HCT116 (cell line): Measurements from ENCODE around the gene BCAS2. TPM values are rescaled to one million over a fixed set of nuclear protein-coding genes. Genes with fewer than 3 reads are reported as not detected.

ENCODE experiments used
- ATAC-seq: fragments of 200-7000 bp; cut with Tn5 transposase; 2 replicates; pipeline ENCODE4 v1.9.1; 2020; ENCODE audit warnings: mild to moderate bottlenecking, moderate library complexity
- BruUV-seq: library from RNA; stranded (reverse); fragments of 400-500 nt; replicated peaks from 2 replicates; lab custom pipeline; 2021; lab: Mats Ljungman, UMichigan
- CTCF ChIA-PET: fragments of 300-600 bp; sonication (Branson Sonifier 250); formaldehyde crosslinking; loops from one replicate; lab custom pipeline; 2021; ENCODE audit warnings: antibody characterized with exemption; lab: Charles Lee
- POLR2A ChIA-PET: fragments of 300-600, 350-600 bp; sonication (Branson Sonifier 250); formaldehyde crosslinking; loops from one replicate; lab custom pipeline; 2021; ENCODE audit warnings: antibody characterized with exemption; lab: Charles Lee
- RAD21 ChIA-PET, 2 experiments: fragments of 300-600 bp; sonication (Branson Sonifier 250); formaldehyde crosslinking; loops; one replicate each; lab custom pipeline; 2023; ENCODE audit warnings: low total read pairs in 2 of 2; ENCODE audit not compliant: uncharacterized antibody in 2 of 2, unreplicated experiment in 2 of 2, low non-redundant PET in 1 of 2; lab: Charles Lee
- DNase-seq: peaks from one replicate; pipeline ENCODE4 v3.0.0-alpha.2; 2010; ENCODE audit warnings: low read depth, low spot score
- H2AFZ ChIP-seq: fragments of 200-600 bp; shearing (Covaris generic), sonication (generic); 2 replicates; pipeline ENCODE4 v1.6.1; 2017; ENCODE audit warnings: low read depth, mixed run types, mixed read lengths, antibody characterized with exemption, low read length; ENCODE audit not compliant: poor library complexity, severe bottlenecking
- H3K27ac ChIP-seq: 2 replicates; pipeline ENCODE4 v1.5.1; 2012; ENCODE audit warnings: low read depth, low read length
- H3K27me3 ChIP-seq: fragments of 200-600 bp; sonication (generic); 2 replicates; pipeline ENCODE4 v1.6.1; 2016; ENCODE audit warnings: mixed run types, low read length, mixed read lengths; ENCODE audit not compliant: insufficient read depth
- H3K36me3 ChIP-seq, 2 experiments: fragments of 200-500 bp in 1 of 2; fragments of 200-600 bp in 1 of 2; sonication (Bioruptor generic) in 1 of 2; sonication (generic) in 1 of 2; 2 replicates each; pipeline versions ENCODE4 v1.5.1 to v1.6.1; 2014 to 2016; ENCODE audit warnings: low read length in 2 of 2, inconsistent platforms in 1 of 2, mixed read lengths in 1 of 2, mixed run types in 1 of 2; ENCODE audit not compliant: insufficient read depth in 2 of 2, control insufficient read depth in 1 of 2
- H3K4me1 ChIP-seq, 2 experiments: fragments of 200-600 bp in 1 of 2; sonication (generic) in 1 of 2; 2 replicates each; pipeline versions ENCODE4 v1.5.1 to v1.6.1; 2012 to 2017; ENCODE audit warnings: low read length in 2 of 2, inconsistent platforms in 1 of 2, mild to moderate bottlenecking in 1 of 2, mixed read lengths in 1 of 2, mixed run types in 1 of 2, moderate library complexity in 1 of 2; ENCODE audit not compliant: insufficient read depth in 2 of 2, control insufficient read depth in 1 of 2
- H3K4me2 ChIP-seq: fragments of 200-600 bp; sonication (generic); 2 replicates; pipeline ENCODE4 v1.6.1; 2017; ENCODE audit warnings: mixed run types, low read length, mixed read lengths
- H3K4me3 ChIP-seq, 2 experiments: fragments of 200-600 bp in 1 of 2; sonication (generic) in 1 of 2; replicated peaks in 1 of 2; 2 replicates each; pipeline ENCODE4 v1.5.1; 2011 to 2016; ENCODE audit warnings: low read length in 2 of 2, control low read depth in 1 of 2, low read depth in 1 of 2, mild to moderate bottlenecking in 1 of 2, mixed read lengths in 1 of 2, mixed run types in 1 of 2
- H3K79me2 ChIP-seq: fragments of 200-600 bp; sonication (generic); 2 replicates; pipeline ENCODE4 v1.6.1; 2017; ENCODE audit warnings: mild to moderate bottlenecking, mixed run types, low read length, moderate library complexity, mixed read lengths; ENCODE audit not compliant: insufficient read depth
- H3K9ac ChIP-seq: fragments of 200-600 bp; sonication (generic); 2 replicates; pipeline ENCODE4 v1.6.1; 2016; ENCODE audit warnings: low read length, mixed read lengths
- H3K9me2 ChIP-seq: fragments of 200-600 bp; sonication (generic), shearing (Covaris generic); 2 replicates; pipeline ENCODE4 v1.6.1; 2017; ENCODE audit warnings: mixed run types, mild to moderate bottlenecking, moderate library complexity; ENCODE audit not compliant: insufficient read depth
- H3K9me3 ChIP-seq, 2 experiments: fragments of 200-500 bp in 1 of 2; fragments of 200-600 bp in 1 of 2; sonication (Bioruptor generic) in 1 of 2; sonication (generic) in 1 of 2; 2 replicates each; pipeline ENCODE4 v1.6.1; 2014 to 2017; ENCODE audit warnings: low read length in 2 of 2, mixed read lengths in 2 of 2, inconsistent platforms in 1 of 2, low read depth in 1 of 2, mild to moderate bottlenecking in 1 of 2, mixed run types in 1 of 2, moderate library complexity in 1 of 2; ENCODE audit not compliant: control insufficient read depth in 1 of 2, insufficient read depth in 1 of 2
- H4K20me1 ChIP-seq: fragments of 200-600 bp; sonication (generic), shearing (Covaris generic); 2 replicates; pipeline ENCODE4 v1.6.1; 2017; ENCODE audit warnings: mixed run types, mild to moderate bottlenecking, moderate library complexity; ENCODE audit not compliant: insufficient read depth
- CBX3 ChIP-seq: IDR thresholded peaks from 2 replicates; pipeline ENCODE4 v1.6.1; 2012; ENCODE audit warnings: low read depth
- EZH2phosphoT487 ChIP-seq: fragments of 200-600 bp; IDR thresholded peaks from 2 replicates; pipeline ENCODE4 v1.6.1; 2018; ENCODE audit warnings: antibody characterized with exemption, borderline replicate concordance
- JUND ChIP-seq: IDR thresholded peaks from 2 replicates; pipeline ENCODE4 v1.6.1; 2012
- SIN3A ChIP-seq: IDR thresholded peaks from 2 replicates; pipeline ENCODE4 v1.6.1; 2012; ENCODE audit warnings: low read depth
- SP1 ChIP-seq: IDR thresholded peaks from 2 replicates; pipeline ENCODE4 v1.6.1; 2012; ENCODE audit warnings: low read depth
- SRF ChIP-seq: IDR thresholded peaks from 2 replicates; pipeline ENCODE4 v1.6.1; 2012; ENCODE audit warnings: low read depth
- TCF7L2 ChIP-seq: IDR thresholded peaks from 2 replicates; pipeline ENCODE4 v1.7.0; 2011; ENCODE audit warnings: borderline replicate concordance, inconsistent platforms; ENCODE audit not compliant: insufficient read depth, insufficient read length; ENCODE audit errors: extremely low read depth
- ZFX ChIP-seq: fragments of 450-650 bp; IDR thresholded peaks from 2 replicates; pipeline ENCODE4 v1.6.1; 2017
- ZNF274 ChIP-seq: fragments of 200-500 bp; sonication (Bioruptor generic); IDR thresholded peaks from 2 replicates; pipeline ENCODE4 v1.6.1; 2014; ENCODE audit warnings: mild to moderate bottlenecking, low read depth, low read length, inconsistent platforms
- intact Hi-C: fragments of 100-400 bp; cut with micrococcal nuclease; formaldehyde crosslinking; loops from 2 replicates; pipeline ENCODE4 v1.10.0; 2022
- total RNA-seq: library from RNA; stranded (reverse); gene quantifications from one replicate; pipeline ENCODE4 v1.2.1, GENCODE V29; 2021; ENCODE audit not compliant: unreplicated experiment
- TF ChIP-seq, protein P1 (sequence below): IDR thresholded peaks from 2 replicates; pipeline ENCODE4 v1.6.1; 2012; ENCODE audit warnings: low read depth
- TF ChIP-seq, protein P2 (sequence below): IDR thresholded peaks from 2 replicates; pipeline ENCODE4 v1.6.1; 2012
- TF ChIP-seq, protein P3 (sequence below): IDR thresholded peaks from 2 replicates; pipeline ENCODE4 v1.6.1; 2012
- TF ChIP-seq, protein P4 (sequence below): IDR thresholded peaks from 2 replicates; pipeline ENCODE4 v1.6.1; 2011; ENCODE audit warnings: mild to moderate bottlenecking, low read length, moderate library complexity; ENCODE audit not compliant: insufficient replicate concordance; ENCODE audit errors: extremely low read depth

Gene BCAS2
- total RNA-seq, 1 experiment from 2014 or later: 45.2 TPM

DNA sequence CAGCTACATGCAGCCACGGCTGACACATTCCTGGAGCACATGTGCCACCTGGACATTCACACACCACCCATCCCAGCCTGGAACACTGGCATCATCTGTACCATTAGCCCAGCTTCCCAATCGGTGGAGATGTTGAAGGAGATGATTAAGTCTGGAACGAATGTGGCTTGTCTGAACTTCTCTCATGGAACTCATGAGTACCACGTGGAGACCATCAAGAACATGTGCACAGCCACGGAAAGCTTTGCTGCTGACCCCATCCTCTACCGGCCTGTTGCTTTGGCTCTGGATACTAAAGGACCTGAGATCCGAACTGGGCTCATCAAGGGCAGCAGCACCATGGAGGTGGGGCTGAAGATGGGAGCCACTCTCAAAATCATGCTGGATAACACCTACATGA is 45.4 kb downstream of the BCAS2 start:
- POLR2A ChIA-PET: no interaction called here

More for the DNA sequence above, 45.4 kb downstream of the BCAS2 start:
- Histone ChIP-seq H3K4me3 (no peak overlapping the region), H3K9me3 (no peaks in the 10 kb centered on the region), H3K9me2 (no peaks in the 10 kb centered on the region), H3K27me3 (no peaks in the 10 kb centered on the region), H3K79me2 (no peaks in the 10 kb centered on the region), H3K36me3 (no peaks in the 10 kb centered on the region), H3K4me2 (no peak overlapping the region), H2AFZ (no peak overlapping the region), H3K9ac (no peak overlapping the region), H4K20me1 (no peaks in the 10 kb centered on the region), H3K4me1 (no peaks in the 10 kb centered on the region), H3K27ac (no peak overlapping the region)
- ChIA-PET RAD21 (no interaction called here), CTCF (no interaction called here)
- no TSS peak for BruUV-seq
- no peak for DNase-seq
- no peak for ATAC-seq
- intact Hi-C loops: no loop called here
- TF ChIP-seq SIN3A (no peak), JUND (no peak), ZFX (no peak), CBX3 (no peak), SP1 (no peak), ZNF274 (no peak), TCF7L2 (no peak), EZH2phosphoT487 (no peak), SRF (no peak)
- TF ChIP-seq, protein P1, sequence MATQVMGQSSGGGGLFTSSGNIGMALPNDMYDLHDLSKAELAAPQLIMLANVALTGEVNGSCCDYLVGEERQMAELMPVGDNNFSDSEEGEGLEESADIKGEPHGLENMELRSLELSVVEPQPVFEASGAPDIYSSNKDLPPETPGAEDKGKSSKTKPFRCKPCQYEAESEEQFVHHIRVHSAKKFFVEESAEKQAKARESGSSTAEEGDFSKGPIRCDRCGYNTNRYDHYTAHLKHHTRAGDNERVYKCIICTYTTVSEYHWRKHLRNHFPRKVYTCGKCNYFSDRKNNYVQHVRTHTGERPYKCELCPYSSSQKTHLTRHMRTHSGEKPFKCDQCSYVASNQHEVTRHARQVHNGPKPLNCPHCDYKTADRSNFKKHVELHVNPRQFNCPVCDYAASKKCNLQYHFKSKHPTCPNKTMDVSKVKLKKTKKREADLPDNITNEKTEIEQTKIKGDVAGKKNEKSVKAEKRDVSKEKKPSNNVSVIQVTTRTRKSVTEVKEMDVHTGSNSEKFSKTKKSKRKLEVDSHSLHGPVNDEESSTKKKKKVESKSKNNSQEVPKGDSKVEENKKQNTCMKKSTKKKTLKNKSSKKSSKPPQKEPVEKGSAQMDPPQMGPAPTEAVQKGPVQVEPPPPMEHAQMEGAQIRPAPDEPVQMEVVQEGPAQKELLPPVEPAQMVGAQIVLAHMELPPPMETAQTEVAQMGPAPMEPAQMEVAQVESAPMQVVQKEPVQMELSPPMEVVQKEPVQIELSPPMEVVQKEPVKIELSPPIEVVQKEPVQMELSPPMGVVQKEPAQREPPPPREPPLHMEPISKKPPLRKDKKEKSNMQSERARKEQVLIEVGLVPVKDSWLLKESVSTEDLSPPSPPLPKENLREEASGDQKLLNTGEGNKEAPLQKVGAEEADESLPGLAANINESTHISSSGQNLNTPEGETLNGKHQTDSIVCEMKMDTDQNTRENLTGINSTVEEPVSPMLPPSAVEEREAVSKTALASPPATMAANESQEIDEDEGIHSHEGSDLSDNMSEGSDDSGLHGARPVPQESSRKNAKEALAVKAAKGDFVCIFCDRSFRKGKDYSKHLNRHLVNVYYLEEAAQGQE: no peak
- TF ChIP-seq, protein P2, sequence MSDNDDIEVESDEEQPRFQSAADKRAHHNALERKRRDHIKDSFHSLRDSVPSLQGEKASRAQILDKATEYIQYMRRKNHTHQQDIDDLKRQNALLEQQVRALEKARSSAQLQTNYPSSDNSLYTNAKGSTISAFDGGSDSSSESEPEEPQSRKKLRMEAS: no peak
- TF ChIP-seq, protein P3, sequence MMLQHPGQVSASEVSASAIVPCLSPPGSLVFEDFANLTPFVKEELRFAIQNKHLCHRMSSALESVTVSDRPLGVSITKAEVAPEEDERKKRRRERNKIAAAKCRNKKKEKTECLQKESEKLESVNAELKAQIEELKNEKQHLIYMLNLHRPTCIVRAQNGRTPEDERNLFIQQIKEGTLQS: no peak
- TF ChIP-seq, protein P4, sequence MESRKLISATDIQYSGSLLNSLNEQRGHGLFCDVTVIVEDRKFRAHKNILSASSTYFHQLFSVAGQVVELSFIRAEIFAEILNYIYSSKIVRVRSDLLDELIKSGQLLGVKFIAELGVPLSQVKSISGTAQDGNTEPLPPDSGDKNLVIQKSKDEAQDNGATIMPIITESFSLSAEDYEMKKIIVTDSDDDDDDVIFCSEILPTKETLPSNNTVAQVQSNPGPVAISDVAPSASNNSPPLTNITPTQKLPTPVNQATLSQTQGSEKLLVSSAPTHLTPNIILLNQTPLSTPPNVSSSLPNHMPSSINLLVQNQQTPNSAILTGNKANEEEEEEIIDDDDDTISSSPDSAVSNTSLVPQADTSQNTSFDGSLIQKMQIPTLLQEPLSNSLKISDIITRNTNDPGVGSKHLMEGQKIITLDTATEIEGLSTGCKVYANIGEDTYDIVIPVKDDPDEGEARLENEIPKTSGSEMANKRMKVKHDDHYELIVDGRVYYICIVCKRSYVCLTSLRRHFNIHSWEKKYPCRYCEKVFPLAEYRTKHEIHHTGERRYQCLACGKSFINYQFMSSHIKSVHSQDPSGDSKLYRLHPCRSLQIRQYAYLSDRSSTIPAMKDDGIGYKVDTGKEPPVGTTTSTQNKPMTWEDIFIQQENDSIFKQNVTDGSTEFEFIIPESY: no peak
